SK-N-SH (cell line): Measurements from ENCODE around the gene ERC2. TPM values are rescaled to one million over a fixed set of nuclear protein-coding genes. Genes with fewer than 3 reads are reported as not detected.

Experiments
- CTCF ChIA-PET: fragments of 300-600, 350-600 bp; formaldehyde crosslinking; extraction: SDS; loops from one replicate; lab custom pipeline; 2021; lab: Yijun Ruan, JAX
- POLR2A ChIA-PET: fragments of 350-600 bp; sonication (Branson Sonifier 250); formaldehyde crosslinking; extraction: SDS; loops from one replicate; lab custom pipeline; 2020; ENCODE audit warnings: antibody characterized with exemption, inconsistent platforms; lab: Yijun Ruan, JAX
- DNase-seq: peaks from one replicate; pipeline ENCODE4 v3.0.0; 2012
- H2AFZ ChIP-seq: fragments of 200-600 bp; sonication (generic); 2 replicates; pipeline ENCODE4 v1.8.1; 2016; ENCODE audit warnings: antibody characterized with exemption, mild to moderate bottlenecking, low read depth
- H3F3A ChIP-seq: fragments of 200-600 bp; sonication (generic); replicated peaks from 2 replicates; pipeline ENCODE3; 2016; ENCODE audit warnings: antibody characterized with exemption, mild to moderate bottlenecking; ENCODE audit not compliant: insufficient read depth
- H3K27ac ChIP-seq, 2 experiments: fragments of 200-500 bp in 1 of 2; fragments of 200-600 bp in 1 of 2; sonication (Bioruptor generic) in 1 of 2; sonication (generic), shearing (Covaris generic) in 1 of 2; 2 replicates each; pipeline versions ENCODE4 v1.5.1 to v1.6.1; 2014 to 2016; ENCODE audit warnings: low read depth in 2 of 2, inconsistent platforms in 1 of 2, low read length in 1 of 2, mild to moderate bottlenecking in 1 of 2, mixed read lengths in 1 of 2
- H3K27me3 ChIP-seq: fragments of 200-600 bp; sonication (generic), shearing (Covaris generic); 2 replicates; pipeline ENCODE4 v1.6.1; 2016; ENCODE audit warnings: mixed run types; ENCODE audit not compliant: insufficient read depth
- H3K36me3 ChIP-seq, 2 experiments: fragments of 200-500 bp in 1 of 2; fragments of 200-600 bp in 1 of 2; sonication (Bioruptor generic) in 1 of 2; sonication (generic) in 1 of 2; replicated peaks in 1 of 2; 2 replicates each; pipeline versions ENCODE3 to v1.5.1; 2014 to 2016; ENCODE audit warnings: low read length in 1 of 2, mild to moderate bottlenecking in 1 of 2; ENCODE audit not compliant: insufficient read depth in 2 of 2, control insufficient read depth in 1 of 2
- H3K4me1 ChIP-seq, 2 experiments: fragments of 200-500 bp in 1 of 2; fragments of 200-600 bp in 1 of 2; sonication (Bioruptor generic) in 1 of 2; sonication (generic), shearing (Covaris generic) in 1 of 2; 2 replicates each; pipeline versions ENCODE4 v1.5.1 to v1.6.1; 2014 to 2016; ENCODE audit warnings: low read depth in 1 of 2, low read length in 1 of 2, mixed run types in 1 of 2; ENCODE audit not compliant: insufficient read depth in 2 of 2, control insufficient read depth in 1 of 2
- H3K4me2 ChIP-seq: fragments of 200-600 bp; sonication (generic), shearing (Covaris generic); 2 replicates; pipeline ENCODE4 v1.6.1; 2017; ENCODE audit warnings: mixed run types
- H3K4me3 ChIP-seq, 2 experiments: fragments of 200-500 bp in 1 of 2; fragments of 200-600 bp in 1 of 2; sonication (Bioruptor generic) in 1 of 2; sonication (generic), shearing (Covaris generic) in 1 of 2; 2 replicates each; pipeline versions ENCODE4 v1.5.1 to v1.8.1; 2014 to 2016; ENCODE audit warnings: low read depth in 2 of 2, inconsistent platforms in 1 of 2, low read length in 1 of 2, mild to moderate bottlenecking in 1 of 2, mixed read lengths in 1 of 2, moderate library complexity in 1 of 2
- H3K79me2 ChIP-seq: fragments of 200-600 bp; sonication (generic); 2 replicates; pipeline ENCODE4 v1.8.1; 2017; ENCODE audit warnings: mild to moderate bottlenecking; ENCODE audit not compliant: insufficient read depth
- H3K9ac ChIP-seq: fragments of 200-600 bp; sonication (generic); 2 replicates; pipeline ENCODE4 v1.6.1; 2017; ENCODE audit warnings: mixed run types
- H3K9me2 ChIP-seq: fragments of 200-600 bp; sonication (generic); 2 replicates; pipeline ENCODE4 v1.6.1; 2017; ENCODE audit warnings: mixed run types
- H3K9me3 ChIP-seq: fragments of 200-600 bp; sonication (generic); 2 replicates; pipeline ENCODE4 v1.6.1; 2017; ENCODE audit warnings: mixed run types, mild to moderate bottlenecking, moderate library complexity
- H4K20me1 ChIP-seq: fragments of 200-600 bp; sonication (generic); 2 replicates; pipeline ENCODE4 v1.6.1; 2017; ENCODE audit warnings: mild to moderate bottlenecking, mixed run types; ENCODE audit not compliant: insufficient read depth
- EP300 ChIP-seq, 2 experiments: IDR thresholded peaks; 2 replicates each; pipeline versions ENCODE4 v1.4.0 to v1.6.1; 2012; ENCODE audit warnings: borderline replicate concordance in 1 of 2, low read depth in 1 of 2, low read length in 1 of 2
- EZH2phosphoT487 ChIP-seq: fragments of 200-600 bp; sonication (generic); IDR thresholded peaks from 2 replicates; pipeline ENCODE4 v1.6.1; 2017; ENCODE audit warnings: low read depth, mixed run types, mild to moderate bottlenecking, antibody characterized with exemption, moderate library complexity, borderline replicate concordance
- GATA2 ChIP-seq: sonication (generic); formaldehyde crosslinking; IDR thresholded peaks from 2 replicates; pipeline ENCODE4 v1.5.0; 2020; ENCODE audit warnings: mild to moderate bottlenecking, missing genetic modification reagents
- MAX ChIP-seq: IDR thresholded peaks from 2 replicates; pipeline ENCODE4 v1.4.0; 2012; ENCODE audit warnings: low read depth
- MXI1 ChIP-seq: IDR thresholded peaks from 2 replicates; pipeline ENCODE4 v1.6.1; 2012; ENCODE audit warnings: mild to moderate bottlenecking, low read depth, low read length, improper control_type of control experiment
- RAD21 ChIP-seq: IDR thresholded peaks from 2 replicates; pipeline ENCODE4 v1.6.1; 2012; ENCODE audit warnings: mild to moderate bottlenecking, low read length
- RCOR1 ChIP-seq: fragments of 150-350 bp; IDR thresholded peaks from 2 replicates; pipeline ENCODE4 v1.6.1; 2017; ENCODE audit warnings: antibody characterized with exemption, low read length
- RFX5 ChIP-seq: IDR thresholded peaks from 2 replicates; pipeline ENCODE4 v1.6.1; 2012; ENCODE audit warnings: mild to moderate bottlenecking, improper control_type of control experiment, low read length
- RXRA ChIP-seq: IDR thresholded peaks from 2 replicates; pipeline ENCODE4 v1.4.0; 2012; ENCODE audit warnings: low read depth, mild to moderate bottlenecking, borderline replicate concordance
- SIN3A ChIP-seq: IDR thresholded peaks from 2 replicates; pipeline ENCODE4 v1.6.1; 2012; ENCODE audit warnings: low read depth, mild to moderate bottlenecking, low read length, moderate library complexity, borderline replicate concordance
- SMC3 ChIP-seq: IDR thresholded peaks from 2 replicates; pipeline ENCODE4 v1.6.1; 2012; ENCODE audit warnings: low read depth, low read length, improper control_type of control experiment
- TAF1 ChIP-seq: IDR thresholded peaks from 2 replicates; pipeline ENCODE4 v1.6.1; 2012; ENCODE audit warnings: low read depth, mild to moderate bottlenecking, low read length, moderate library complexity, borderline replicate concordance
- TCF12 ChIP-seq: IDR thresholded peaks from 2 replicates; pipeline ENCODE4 v1.4.0; 2012
- TEAD4 ChIP-seq: IDR thresholded peaks from 2 replicates; pipeline ENCODE4 v1.4.0; 2012; ENCODE audit warnings: mild to moderate bottlenecking, borderline replicate concordance; ENCODE audit not compliant: insufficient read depth
- USF1 ChIP-seq: IDR thresholded peaks from 2 replicates; pipeline ENCODE4 v1.4.0; 2012; ENCODE audit warnings: low read depth, borderline replicate concordance
- USF2 ChIP-seq: fragments of 150-350 bp; IDR thresholded peaks from 2 replicates; pipeline ENCODE4 v1.6.1; 2017; ENCODE audit warnings: antibody characterized with exemption, low read length, low read depth, borderline replicate concordance
- YY1 ChIP-seq: IDR thresholded peaks from 2 replicates; pipeline ENCODE4 v1.4.0; 2012; ENCODE audit warnings: low read depth, mild to moderate bottlenecking
- ZBTB33 ChIP-seq: IDR thresholded peaks from 2 replicates; pipeline ENCODE4 v1.4.0; 2012; ENCODE audit warnings: low read depth, borderline replicate concordance
- WGBS: methylation state at CpG from one replicate; pipeline ENCODE4 v1.1.6; 2017; ENCODE audit warnings: low lambda C conversion rate; 5-methylcytosine and 5-hydroxymethylcytosine counted together
- polyA plus RNA-seq, 3 experiments: library from polyadenylated mRNA; depleted of rRNA; stranded (reverse); fragments of >200 nt; gene quantifications; 2 replicates each; pipeline ENCODE4 v1.2.3, GENCODE V29; 2012

The ERC2 gene
- polyA plus RNA-seq, 1 of the 3 experiments (the other 2 are of a cell fraction), result 1.6 TPM

GRCh38 chr3:55698831-55699230, 769.4 kb downstream of the ERC2 start (continued):
- no peak for TF ChIP-seq ZBTB33

DNA sequence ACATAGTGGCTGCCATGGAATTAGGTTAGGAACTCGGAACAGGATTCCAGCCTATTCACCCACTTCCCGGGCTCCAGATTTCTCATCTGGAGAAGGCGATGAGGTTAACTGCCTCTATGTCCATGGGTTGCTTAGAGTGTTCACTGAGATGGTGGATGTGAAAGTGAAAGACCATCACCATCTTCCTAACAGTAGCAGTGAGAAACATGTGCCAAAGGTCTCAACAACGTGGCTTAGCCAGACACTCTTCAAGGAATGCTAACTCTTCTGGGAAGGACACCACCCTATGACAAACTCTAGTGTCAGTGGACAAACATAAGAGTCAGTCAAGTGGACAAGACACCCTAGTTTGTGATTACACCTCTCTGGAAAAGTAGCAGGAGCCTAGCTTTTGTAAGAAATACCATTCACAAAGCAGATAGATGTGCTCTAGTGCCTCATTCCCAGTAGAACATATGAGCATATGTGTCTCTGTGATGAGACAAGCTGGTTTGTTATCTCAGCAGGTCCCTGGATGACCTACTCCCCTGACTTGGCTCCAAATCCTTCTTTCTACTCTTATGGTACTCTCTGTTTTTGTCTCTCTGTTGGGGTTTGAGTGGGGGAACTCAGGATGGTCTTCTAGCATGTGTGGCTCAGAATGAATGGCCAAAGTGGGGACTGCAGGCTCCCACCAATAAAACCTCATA, 770.9 kb downstream of the ERC2 start:
- 55% methylated on average over 4 of the region's 4 CpGs for WGBS
- Histone ChIP-seq H3K79me2 (no peaks in the 10 kb centered on the region), H2AFZ (no peak overlapping the region), H3F3A (no peaks in the 10 kb centered on the region), H3K27ac (no peak overlapping the region), H3K36me3 (no peaks in the 10 kb centered on the region), H3K9ac (no peak overlapping the region), H3K4me1 (peaks cover 5 to 10% of the 10 kb centered on the region in 2 experiments), H3K9me3 (no peaks in the 10 kb centered on the region), H3K4me3 (no peak overlapping the region), H3K27me3 (no peaks in the 10 kb centered on the region), H3K4me2 (no peak overlapping the region), H4K20me1 (no peaks in the 10 kb centered on the region), H3K9me2 (no peaks in the 10 kb centered on the region)
- ChIA-PET POLR2A (no interaction called here), CTCF (interaction anchor here (1.5 kb wide), 1 partner anchor 49 kb away, joined by 3 read pairs; no protein-coding TSS in a partner anchor)
- DNase-seq, result no peak
- TF ChIP-seq GATA2 (CRISPR knock-in tag), result no peak
- no peak for TF ChIP-seq TCF12
- no peak for TF ChIP-seq USF1
- TF ChIP-seq MXI1, result no peak
- no peak for TF ChIP-seq RXRA
- no peak for TF ChIP-seq MAX

DNA sequence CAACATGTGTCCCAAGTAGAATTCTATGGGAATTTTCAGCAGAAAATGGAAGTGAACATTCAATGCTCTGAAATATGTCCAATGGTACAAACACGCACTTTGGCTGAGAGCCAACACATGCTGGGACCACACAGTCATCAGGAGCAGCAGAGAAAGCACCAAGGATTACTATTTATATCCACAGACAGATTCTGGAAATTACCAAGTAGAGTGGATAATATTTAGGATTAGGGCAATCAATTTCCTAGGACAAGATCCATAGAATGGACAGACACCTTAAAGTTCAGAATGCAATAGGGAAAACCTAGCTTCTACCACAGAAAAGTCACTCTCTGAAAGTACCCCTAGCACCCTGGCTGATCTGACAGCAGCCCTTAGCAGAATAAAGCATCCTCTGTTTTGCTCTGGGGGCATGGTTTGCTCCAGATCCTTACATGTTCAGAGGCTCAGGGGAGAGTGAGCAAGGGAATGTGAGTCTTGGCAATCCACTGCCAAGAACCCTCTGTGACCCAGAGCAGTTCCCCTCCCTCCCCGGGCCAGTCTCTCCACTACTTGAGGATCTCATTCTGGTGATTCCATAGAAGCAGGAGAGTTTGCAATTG, 775.2 kb downstream of the ERC2 start:
- ChIA-PET CTCF (no interaction called here), POLR2A (no interaction called here)
- Histone ChIP-seq H2AFZ (no peak overlapping the region), H3K4me1 (peaks cover 6 to 10% of the 10 kb centered on the region in 2 experiments), H3K4me3 (no peak overlapping the region), H3K27me3 (no peaks in the 10 kb centered on the region), H3F3A (no peaks in the 10 kb centered on the region), H3K9ac (no peak overlapping the region), H3K79me2 (no peaks in the 10 kb centered on the region), H3K9me3 (no peaks in the 10 kb centered on the region), H4K20me1 (no peaks in the 10 kb centered on the region), H3K9me2 (no peaks in the 10 kb centered on the region), H3K27ac (peak overlapping the region in 1 of 2 experiments; percentile 15; a peak in 1 of 4 replicates), H3K36me3 (no peaks in the 10 kb centered on the region), H3K4me2 (0 out of 2 replicates have a peak overlapping the region, but pooled peaks have one; percentile 2)
- WGBS, result 42% methylated on average over 2 of the region's 2 CpGs
- DNase-seq, result peak; percentile 29
- TF ChIP-seq SIN3A, result no peak
- no peak for TF ChIP-seq EP300 (IDR thresholded peaks at IDR 0.05; ENCODE audit: borderline replicate concordance in 1 of 2, low read depth in 1 of 2, low read length in 1 of 2)
- TF ChIP-seq MXI1, result no peak
- TF ChIP-seq RCOR1, result no peak
- no peak; the same call in 1 of the 2 replicates for TF ChIP-seq TCF12
- no peak for TF ChIP-seq SMC3
- TF ChIP-seq RFX5, result no peak
- no peak for TF ChIP-seq EZH2phosphoT487
- TF ChIP-seq TEAD4, result no peak
- TF ChIP-seq RAD21, result no peak
- TF ChIP-seq ZBTB33, result no peak
- no peak for TF ChIP-seq TAF1
- TF ChIP-seq USF2, result no peak
- no peak for TF ChIP-seq YY1
